ENCODE measurements around the gene COPS9. TPM values are rescaled to one million over a fixed set of nuclear protein-coding genes. Genes with fewer than 3 reads are reported as not detected.

Gene COPS9
- total RNA-seq, 1 experiment from 2014 or later, result 473 TPM

DNA sequence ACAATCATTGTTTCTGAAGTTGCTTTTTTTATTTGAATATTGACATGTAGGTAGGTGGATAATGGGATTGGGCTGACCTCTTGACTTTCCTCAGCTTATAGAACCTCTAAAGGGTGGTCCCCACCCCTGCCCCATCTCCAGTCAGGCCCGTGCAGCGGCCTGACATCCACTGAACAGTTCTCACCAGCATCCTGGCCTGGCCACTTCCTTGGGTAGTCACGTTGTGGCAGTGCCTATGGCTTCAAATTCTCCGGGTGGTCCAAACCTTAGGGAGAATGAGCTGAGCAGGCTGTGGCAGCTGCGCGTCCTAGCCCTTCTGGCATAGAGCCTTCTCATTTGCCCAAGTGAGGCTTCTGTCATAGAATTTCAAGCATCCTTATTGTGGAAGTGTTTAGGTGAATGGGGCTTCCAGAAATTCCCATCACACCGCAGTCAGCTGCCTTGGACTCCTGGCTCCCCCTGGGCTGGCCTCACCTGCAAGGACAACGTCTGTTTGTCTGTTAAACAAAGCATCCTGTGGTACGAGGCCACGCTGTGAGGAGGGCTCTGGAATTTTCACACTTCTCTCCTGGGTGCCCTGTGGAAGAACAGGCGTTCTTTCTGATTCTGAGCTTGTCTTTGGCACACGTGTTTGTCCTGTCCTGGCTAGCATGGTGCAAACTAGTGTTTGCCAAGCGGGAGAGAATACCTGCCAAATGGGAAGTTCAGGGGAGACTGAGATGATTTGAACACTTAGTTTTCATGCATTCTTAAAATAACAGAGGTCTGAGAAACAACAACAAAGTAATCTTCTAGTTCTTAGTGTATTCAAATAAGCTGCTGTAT is 36.2 kb upstream of the COPS9 start:
- no peak for ATAC-seq
- H3F3A ChIP-seq (ENCODE audit: low read length, unreplicated experiment), result no peaks in the 10 kb centered on the region

DNA sequence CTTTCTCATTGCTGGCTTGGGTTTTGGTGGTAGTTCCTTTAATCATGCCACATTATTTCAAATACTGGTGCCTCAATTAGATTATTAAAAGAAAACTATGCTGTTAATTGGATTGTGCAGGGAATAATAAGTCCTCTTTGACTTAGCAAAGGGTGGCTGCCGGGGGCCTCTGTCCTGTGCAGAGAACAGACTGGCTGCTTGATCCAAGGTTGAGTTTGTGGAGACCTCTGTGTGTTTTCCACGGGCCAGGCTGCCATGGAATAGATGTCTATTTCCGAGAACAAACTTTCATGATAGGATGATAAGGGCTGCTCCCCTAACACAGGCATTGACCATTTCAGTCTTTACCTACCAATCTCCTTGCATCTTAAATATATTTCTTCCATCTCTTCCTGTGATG is 34.8 kb upstream of the COPS9 start:
- Histone ChIP-seq H3F3A (ENCODE audit: low read length, unreplicated experiment) (no peaks in the 10 kb centered on the region), H3K4me2 (ENCODE audit: low read length) (no peak overlapping the region), H3K4me1 (ENCODE audit: insufficient read depth, low read length) (no peaks in the 10 kb centered on the region), H3K9me3 (ENCODE audit: low read length) (no peaks in the 10 kb centered on the region), H3K27ac (ENCODE audit: low read length) (no peak overlapping the region), H3K9ac (ENCODE audit: low read length) (no peak overlapping the region), H2AFZ (ENCODE audit: low read length) (no peak overlapping the region), H3K36me3 (ENCODE audit: low read depth, low read length) (no peaks in the 10 kb centered on the region), H3K9me2 (replicated peaks; ENCODE audit: low read length) (no peaks in the 10 kb centered on the region), H3K79me2 (ENCODE audit: low read length) (no peaks in the 10 kb centered on the region), H3K27me3 (ENCODE audit: low read length) (peaks cover 57% of the 10 kb centered on the region), H3K4me3 (ENCODE audit: low read length) (no peak overlapping the region), H4K20me1 (ENCODE audit: low read length) (no peaks in the 10 kb centered on the region)
- ChIA-PET POLR2A (ENCODE audit: unreplicated experiment) (no interaction called here), CTCF (no interaction called here)
- DNase-seq (no peak), ATAC-seq (no peak)
- intact Hi-C loops (cut with micrococcal nuclease), result no loop called here
- TF ChIP-seq EZH2phosphoT487 (IDR thresholded peaks at IDR 0.05; ENCODE audit: borderline replicate concordance, low read length) (no peak), EZH2 (IDR thresholded peaks at IDR 0.05; ENCODE audit: low read length, unreplicated experiment) (no peak)
- TF ChIP-seq, protein P1, sequence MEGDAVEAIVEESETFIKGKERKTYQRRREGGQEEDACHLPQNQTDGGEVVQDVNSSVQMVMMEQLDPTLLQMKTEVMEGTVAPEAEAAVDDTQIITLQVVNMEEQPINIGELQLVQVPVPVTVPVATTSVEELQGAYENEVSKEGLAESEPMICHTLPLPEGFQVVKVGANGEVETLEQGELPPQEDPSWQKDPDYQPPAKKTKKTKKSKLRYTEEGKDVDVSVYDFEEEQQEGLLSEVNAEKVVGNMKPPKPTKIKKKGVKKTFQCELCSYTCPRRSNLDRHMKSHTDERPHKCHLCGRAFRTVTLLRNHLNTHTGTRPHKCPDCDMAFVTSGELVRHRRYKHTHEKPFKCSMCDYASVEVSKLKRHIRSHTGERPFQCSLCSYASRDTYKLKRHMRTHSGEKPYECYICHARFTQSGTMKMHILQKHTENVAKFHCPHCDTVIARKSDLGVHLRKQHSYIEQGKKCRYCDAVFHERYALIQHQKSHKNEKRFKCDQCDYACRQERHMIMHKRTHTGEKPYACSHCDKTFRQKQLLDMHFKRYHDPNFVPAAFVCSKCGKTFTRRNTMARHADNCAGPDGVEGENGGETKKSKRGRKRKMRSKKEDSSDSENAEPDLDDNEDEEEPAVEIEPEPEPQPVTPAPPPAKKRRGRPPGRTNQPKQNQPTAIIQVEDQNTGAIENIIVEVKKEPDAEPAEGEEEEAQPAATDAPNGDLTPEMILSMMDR (conservative IDR thresholded peaks at IDR 0.05; ENCODE audit: low read depth, low read length), result no peak
- BruUV-seq (replicated peaks), result no TSS peak

More for the DNA sequence above, 36.2 kb upstream of the COPS9 start:
- H3K79me2 ChIP-seq (ENCODE audit: low read length), result no peaks in the 10 kb centered on the region
- DNase-seq, result no peak
- no peak overlapping the region for H3K27ac ChIP-seq (ENCODE audit: low read length)
- H2AFZ ChIP-seq (ENCODE audit: low read length), result no peak overlapping the region
- no peaks in the 10 kb centered on the region for H4K20me1 ChIP-seq (ENCODE audit: low read length)
- H3K4me2 ChIP-seq (ENCODE audit: low read length), result no peak overlapping the region
- peaks cover 71% of the 10 kb centered on the region for H3K27me3 ChIP-seq (ENCODE audit: low read length)
- H3K36me3 ChIP-seq (ENCODE audit: low read depth, low read length), result no peaks in the 10 kb centered on the region
- CTCF ChIA-PET, result no interaction called here
- TF ChIP-seq EZH2phosphoT487 (IDR thresholded peaks at IDR 0.05; ENCODE audit: borderline replicate concordance, low read length) (no peak), EZH2 (IDR thresholded peaks at IDR 0.05; ENCODE audit: low read length, unreplicated experiment) (no peak)
- TF ChIP-seq, protein P1 (conservative IDR thresholded peaks at IDR 0.05; ENCODE audit: low read depth, low read length), result no peak
- H3K9ac ChIP-seq (ENCODE audit: low read length), result no peak overlapping the region
- no peaks in the 10 kb centered on the region for H3K9me2 ChIP-seq (replicated peaks; ENCODE audit: low read length)
- POLR2A ChIA-PET (ENCODE audit: unreplicated experiment), result no interaction called here
- intact Hi-C loops (cut with micrococcal nuclease), result no loop called here
- H3K4me1 ChIP-seq (ENCODE audit: insufficient read depth, low read length), result no peaks in the 10 kb centered on the region
- no peak overlapping the region for H3K4me3 ChIP-seq (ENCODE audit: low read length)
- BruUV-seq (replicated peaks), result no TSS peak
- H3K9me3 ChIP-seq (ENCODE audit: low read length), result no peaks in the 10 kb centered on the region

GRCh38 chr2:240170354-240170735 is 34.2 kb upstream of the COPS9 start:
- H3K4me1 ChIP-seq (ENCODE audit: insufficient read depth, low read length), result no peaks in the 10 kb centered on the region
- POLR2A ChIA-PET (ENCODE audit: unreplicated experiment), result no interaction called here
- H3K79me2 ChIP-seq (ENCODE audit: low read length), result no peaks in the 10 kb centered on the region
- no peak overlapping the region for H3K4me2 ChIP-seq (ENCODE audit: low read length)
- no peak overlapping the region for H2AFZ ChIP-seq (ENCODE audit: low read length)
- no peak overlapping the region for H3K9ac ChIP-seq (ENCODE audit: low read length)
- TF ChIP-seq EZH2 (IDR thresholded peaks at IDR 0.05; ENCODE audit: low read length, unreplicated experiment) (no peak), EZH2phosphoT487 (IDR thresholded peaks at IDR 0.05; ENCODE audit: borderline replicate concordance, low read length) (no peak)
- TF ChIP-seq, protein P1 (conservative IDR thresholded peaks at IDR 0.05; ENCODE audit: low read depth, low read length), result no peak
- peaks cover 52% of the 10 kb centered on the region for H3K27me3 ChIP-seq (ENCODE audit: low read length)
- H3K9me2 ChIP-seq (replicated peaks; ENCODE audit: low read length), result no peaks in the 10 kb centered on the region
- intact Hi-C loops (cut with micrococcal nuclease), result no loop called here
- H3F3A ChIP-seq (ENCODE audit: low read length, unreplicated experiment), result no peaks in the 10 kb centered on the region
- no peak overlapping the region for H3K27ac ChIP-seq (ENCODE audit: low read length)
- H4K20me1 ChIP-seq (ENCODE audit: low read length), result no peaks in the 10 kb centered on the region
- BruUV-seq (replicated peaks), result no TSS peak
- H3K9me3 ChIP-seq (ENCODE audit: low read length), result no peaks in the 10 kb centered on the region
- DNase-seq, result no peak
- H3K36me3 ChIP-seq (ENCODE audit: low read depth, low read length), result no peaks in the 10 kb centered on the region
- ATAC-seq, result peak; percentile 50
- CTCF ChIA-PET, result no interaction called here
- H3K4me3 ChIP-seq (ENCODE audit: low read length), result no peak overlapping the region

All from PC-3 (cell line).